Sigmoid colon (tissue), 4 donors: Measurements from ENCODE around the gene GPC1.

Experiments used
- EP300 ChIP-seq, 4 donors: sonication (generic); formaldehyde crosslinking; IDR thresholded peaks; one replicate each; pipeline ENCODE4 v1.6.1; 2017; ENCODE audit warnings: antibody characterized with exemption in 4 of 4
- POLR2A ChIP-seq, 2 donors: fragments of 450-650 bp; IDR thresholded peaks; one replicate each; pipeline ENCODE4 v1.6.1; 2016; ENCODE audit warnings: antibody characterized with exemption in 2 of 2, mild to moderate bottlenecking in 2 of 2, moderate library complexity in 2 of 2
- POLR2AphosphoS5 ChIP-seq, 4 donors: sonication (generic); formaldehyde crosslinking; IDR thresholded peaks; one replicate each; pipeline ENCODE4 v1.6.1; 2017; ENCODE audit warnings: antibody characterized with exemption in 4 of 4
- TF ChIP-seq, protein P1 (sequence below), 4 experiments: fragments of 450-650 bp in 3 of 4; fragments of 200-600 bp in 1 of 4; IDR thresholded peaks; one replicate each; pipeline ENCODE4 v1.5.1; 2016 to 2019; ENCODE audit warnings: antibody characterized with exemption in 4 of 4, mild to moderate bottlenecking in 3 of 4, moderate library complexity in 2 of 4

DNA sequence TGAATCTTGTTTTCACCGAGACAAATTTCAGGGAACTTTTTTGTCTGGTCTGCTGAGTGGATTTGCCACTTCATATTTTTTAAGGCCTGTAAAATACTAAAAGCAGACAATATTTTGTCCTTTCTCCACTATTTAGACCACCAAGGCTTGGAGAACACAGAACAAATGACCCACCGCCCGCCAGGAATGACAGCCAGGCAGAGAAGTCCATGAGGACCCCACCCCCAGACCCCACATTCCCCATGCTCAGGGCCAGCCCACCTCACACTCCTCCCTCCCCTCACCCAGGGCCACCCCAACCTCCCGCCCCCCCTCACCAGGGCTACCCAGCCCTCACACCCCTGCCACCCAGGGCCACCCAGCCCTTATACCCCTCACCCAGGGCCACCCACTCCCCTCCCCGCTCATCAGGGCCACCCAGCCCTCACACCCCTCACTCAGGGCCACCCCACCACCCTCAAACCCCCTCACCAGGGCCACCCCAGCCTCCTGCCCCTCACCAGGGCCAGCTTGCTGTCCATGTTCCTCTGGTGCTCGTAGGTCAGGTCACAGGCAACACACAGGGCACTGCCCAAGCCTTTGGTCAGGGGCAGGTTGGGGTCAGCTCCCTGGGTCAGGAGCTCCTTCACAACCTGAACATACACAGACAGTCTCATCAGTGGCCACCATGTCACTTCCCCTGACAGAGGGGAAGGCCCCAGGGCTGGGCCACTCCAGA is 71.8 kb downstream of the GPC1 start:
- TF ChIP-seq EP300 (IDR thresholded peaks at IDR 0.05): no peak
- TF ChIP-seq POLR2A (IDR thresholded peaks at IDR 0.05): no peak
- TF ChIP-seq, protein P1, sequence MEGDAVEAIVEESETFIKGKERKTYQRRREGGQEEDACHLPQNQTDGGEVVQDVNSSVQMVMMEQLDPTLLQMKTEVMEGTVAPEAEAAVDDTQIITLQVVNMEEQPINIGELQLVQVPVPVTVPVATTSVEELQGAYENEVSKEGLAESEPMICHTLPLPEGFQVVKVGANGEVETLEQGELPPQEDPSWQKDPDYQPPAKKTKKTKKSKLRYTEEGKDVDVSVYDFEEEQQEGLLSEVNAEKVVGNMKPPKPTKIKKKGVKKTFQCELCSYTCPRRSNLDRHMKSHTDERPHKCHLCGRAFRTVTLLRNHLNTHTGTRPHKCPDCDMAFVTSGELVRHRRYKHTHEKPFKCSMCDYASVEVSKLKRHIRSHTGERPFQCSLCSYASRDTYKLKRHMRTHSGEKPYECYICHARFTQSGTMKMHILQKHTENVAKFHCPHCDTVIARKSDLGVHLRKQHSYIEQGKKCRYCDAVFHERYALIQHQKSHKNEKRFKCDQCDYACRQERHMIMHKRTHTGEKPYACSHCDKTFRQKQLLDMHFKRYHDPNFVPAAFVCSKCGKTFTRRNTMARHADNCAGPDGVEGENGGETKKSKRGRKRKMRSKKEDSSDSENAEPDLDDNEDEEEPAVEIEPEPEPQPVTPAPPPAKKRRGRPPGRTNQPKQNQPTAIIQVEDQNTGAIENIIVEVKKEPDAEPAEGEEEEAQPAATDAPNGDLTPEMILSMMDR (IDR thresholded peaks at IDR 0.05): no peak
- TF ChIP-seq POLR2AphosphoS5 (IDR thresholded peaks at IDR 0.05): no peak
